ENCODE data around the gene FADS2. TPM values are rescaled to one million over a fixed set of nuclear protein-coding genes. Genes with fewer than 3 reads are reported as not detected.
A peak's percentile ranks its signal among the peaks of the same experiment; 100 is the strongest.

The FADS2 gene
- total RNA-seq, 1 donor from 2014 or later: 25.7 TPM

DNA sequence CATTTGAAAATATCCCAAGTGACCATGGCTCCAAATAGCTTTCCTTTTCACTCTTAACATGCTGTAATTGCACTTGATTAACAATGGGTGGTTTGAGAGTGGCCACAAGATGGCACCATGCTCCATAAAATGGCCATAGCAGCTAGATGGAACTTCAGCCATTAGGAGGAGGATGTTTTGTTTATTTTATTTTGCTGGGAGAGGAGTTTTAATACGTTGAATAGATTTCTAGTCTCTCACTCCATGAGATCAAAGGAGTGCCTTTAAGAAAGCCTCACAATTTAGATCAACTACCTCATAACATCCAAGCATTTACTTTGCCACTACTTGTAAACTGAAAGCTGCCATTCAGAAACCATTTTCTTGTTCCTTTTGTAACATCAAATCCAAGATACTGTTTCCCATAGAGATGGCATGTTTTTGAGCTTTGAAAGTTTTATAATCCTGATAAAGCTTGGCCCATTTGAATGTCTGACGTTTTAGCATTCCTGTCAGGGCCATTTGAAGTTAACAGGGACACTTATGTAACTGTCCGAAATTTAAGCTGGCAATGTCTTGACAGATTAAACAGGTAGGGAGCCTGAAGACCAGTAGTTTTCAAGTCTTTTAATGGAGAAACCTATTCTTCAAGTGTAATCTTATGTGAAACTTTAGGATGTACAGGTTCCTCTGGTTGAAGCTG, 30.7 kb upstream of the FADS2 start:
- Histone ChIP-seq H3K27me3 (ENCODE audit: low read depth) (no peaks in the 10 kb centered on the region), H3K4me1 (peaks cover 22% of the 10 kb centered on the region), H3K27ac (replicated peaks) (peak overlapping the region; percentile 55), H3K9me3 (replicated peaks) (no peaks in the 10 kb centered on the region), H3K36me3 (peaks cover 28% of the 10 kb centered on the region), H3K4me3 (no peak overlapping the region)
- peak; percentile 74 for DNase-seq
- intact Hi-C loops (cut with micrococcal nuclease): loop anchor here (5.0 to 10.0 kb wide), 4 partner anchors 97 to 310 kb away; partner anchors contain the start of gene FADS3
- peak; percentile 86 for TF ChIP-seq CTCF (IDR thresholded peaks at IDR 0.05; ENCODE audit: borderline replicate concordance)

DNA sequence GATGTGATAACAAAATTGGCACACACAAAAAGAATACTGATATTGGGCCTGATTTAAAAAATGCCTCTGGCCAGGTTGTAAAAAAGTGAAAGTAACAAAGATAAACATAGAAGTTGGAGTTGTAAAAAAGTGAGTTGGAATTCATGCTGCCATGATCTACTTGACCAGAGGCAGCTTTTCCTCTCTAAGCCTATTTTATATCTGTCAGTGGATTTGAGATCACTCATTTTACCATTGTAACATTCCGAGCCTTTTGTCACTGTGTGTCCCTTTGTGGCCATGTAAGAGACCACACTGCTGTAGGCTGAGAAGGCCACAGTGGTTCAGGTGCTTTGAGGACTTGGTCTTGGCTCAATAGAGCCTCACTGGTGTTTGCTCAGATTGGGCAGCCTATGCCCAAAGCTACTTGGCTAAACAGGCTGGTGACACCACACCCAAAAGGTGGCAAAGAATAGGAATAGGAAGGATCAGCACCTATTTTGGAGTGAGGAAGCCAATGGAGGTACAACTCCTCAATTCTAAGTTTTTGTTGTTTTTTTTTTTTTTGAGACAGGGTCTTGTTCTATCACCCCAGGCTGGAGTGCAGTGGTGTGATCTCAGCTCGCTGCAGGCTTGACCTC, 28.3 kb upstream of the FADS2 start:
- no peaks in the 10 kb centered on the region for H3K27me3 ChIP-seq (ENCODE audit: low read depth)

DNA sequence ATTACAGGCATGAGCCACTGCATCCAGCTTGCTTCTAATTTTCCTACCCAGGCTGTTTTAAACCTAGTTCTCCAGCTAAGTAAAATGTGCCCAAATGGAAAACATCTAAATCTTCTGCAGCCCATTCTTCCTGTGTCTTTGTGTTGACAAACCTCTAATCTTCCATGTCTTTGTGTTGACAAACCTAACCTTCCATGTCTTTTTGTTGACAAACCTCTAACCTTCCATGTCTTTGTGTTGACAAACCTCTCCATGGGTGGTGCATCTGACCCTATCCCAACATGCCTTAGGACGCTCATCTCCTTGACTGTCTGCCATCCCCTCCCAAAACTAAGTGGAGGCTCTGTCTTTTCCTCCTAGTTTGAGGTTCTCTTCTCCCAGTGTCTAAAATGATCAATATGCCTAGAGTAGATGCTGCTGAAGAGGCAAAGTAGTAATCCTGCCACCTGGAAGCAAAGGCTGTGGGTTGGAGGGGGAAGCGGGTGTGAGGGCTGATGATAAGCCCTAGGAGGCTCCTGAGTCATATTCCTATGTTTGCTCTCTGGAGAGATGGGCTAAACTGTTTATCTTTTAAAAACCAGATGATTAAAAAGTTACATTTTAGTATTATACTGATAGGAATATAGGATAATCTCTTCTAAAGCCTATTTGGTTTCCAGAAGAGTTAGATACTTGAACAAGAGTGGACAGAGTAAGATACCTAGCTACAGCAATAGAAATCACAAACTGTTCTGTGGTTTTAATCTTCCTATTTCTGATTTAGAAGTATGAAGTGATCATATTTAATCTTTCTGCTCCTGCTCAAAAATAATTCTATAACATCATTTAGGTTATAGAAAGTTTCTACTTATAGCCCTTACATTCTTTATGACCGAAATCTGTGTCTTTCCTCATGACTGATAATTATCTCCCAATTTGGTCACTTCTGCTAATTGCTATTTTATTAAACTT, 27.5 kb upstream of the FADS2 start:
- H3K36me3 ChIP-seq: peaks cover 54% of the 10 kb centered on the region
- TF ChIP-seq CTCF (IDR thresholded peaks at IDR 0.05; ENCODE audit: borderline replicate concordance): no peak
- intact Hi-C loops (cut with micrococcal nuclease): no loop called here
- no peak for DNase-seq
- H3K27me3 ChIP-seq (ENCODE audit: low read depth): no peaks in the 10 kb centered on the region
- no peak overlapping the region for H3K4me3 ChIP-seq
- no peak overlapping the region for H3K27ac ChIP-seq (replicated peaks)
- no peaks in the 10 kb centered on the region for H3K9me3 ChIP-seq (replicated peaks)
- peaks cover 13% of the 10 kb centered on the region for H3K4me1 ChIP-seq

More for the DNA sequence above, 28.3 kb upstream of the FADS2 start:
- intact Hi-C loops (cut with micrococcal nuclease): loop anchor here (5.0 to 10.0 kb wide), 4 partner anchors 95 to 308 kb away; partner anchors contain the start of gene FADS3
- Histone ChIP-seq H3K9me3 (replicated peaks) (no peaks in the 10 kb centered on the region), H3K36me3 (peaks cover 50% of the 10 kb centered on the region), H3K4me3 (no peak overlapping the region), H3K27ac (replicated peaks) (no peak overlapping the region), H3K4me1 (peaks cover 12% of the 10 kb centered on the region)
- DNase-seq: no peak
- TF ChIP-seq CTCF (IDR thresholded peaks at IDR 0.05; ENCODE audit: borderline replicate concordance): no peak

- no peak overlapping the region for H3K4me3 ChIP-seq
- H3K27ac ChIP-seq (replicated peaks): no peak overlapping the region
- H3K4me1 ChIP-seq: peaks cover 8% of the 10 kb centered on the region
- DNase-seq: no peak
- H3K27me3 ChIP-seq (ENCODE audit: low read depth): no peaks in the 10 kb centered on the region
- H3K9me3 ChIP-seq (replicated peaks): no peaks in the 10 kb centered on the region
- peaks cover 51% of the 10 kb centered on the region for H3K36me3 ChIP-seq
- intact Hi-C loops (cut with micrococcal nuclease): no loop called here
- TF ChIP-seq CTCF (IDR thresholded peaks at IDR 0.05; ENCODE audit: borderline replicate concordance): no peak
These were observed 25.5 kb upstream of the FADS2 start for GRCh38 chr11:61802605-61803004.

GRCh38 chr11:61803889-61804647, 24.0 kb upstream of the FADS2 start:
- Histone ChIP-seq H3K27ac (replicated peaks) (no peak overlapping the region), H3K4me1 (peaks cover 6% of the 10 kb centered on the region), H3K4me3 (no peak overlapping the region), H3K9me3 (replicated peaks) (no peaks in the 10 kb centered on the region), H3K27me3 (ENCODE audit: low read depth) (no peaks in the 10 kb centered on the region), H3K36me3 (peaks cover 60% of the 10 kb centered on the region)
- intact Hi-C loops (cut with micrococcal nuclease): no loop called here
- no peak for DNase-seq
- TF ChIP-seq CTCF (IDR thresholded peaks at IDR 0.05; ENCODE audit: borderline replicate concordance): no peak

Measured in left ventricle myocardium inferior (tissue), 1 donor.